Activated T-helper 9 cell treated with anti-CD3 and anti-CD28 coated beads, Interleukin-2, amount 50 U/mL, for 16 hours (primary cell): Measurements from ENCODE around the gene MARCO.

Experiments
- DNase-seq: peaks from one replicate; pipeline ENCODE4 v3.0.0-alpha.2; 2020; ENCODE audit warnings: low read depth

Gene MARCO

DNA sequence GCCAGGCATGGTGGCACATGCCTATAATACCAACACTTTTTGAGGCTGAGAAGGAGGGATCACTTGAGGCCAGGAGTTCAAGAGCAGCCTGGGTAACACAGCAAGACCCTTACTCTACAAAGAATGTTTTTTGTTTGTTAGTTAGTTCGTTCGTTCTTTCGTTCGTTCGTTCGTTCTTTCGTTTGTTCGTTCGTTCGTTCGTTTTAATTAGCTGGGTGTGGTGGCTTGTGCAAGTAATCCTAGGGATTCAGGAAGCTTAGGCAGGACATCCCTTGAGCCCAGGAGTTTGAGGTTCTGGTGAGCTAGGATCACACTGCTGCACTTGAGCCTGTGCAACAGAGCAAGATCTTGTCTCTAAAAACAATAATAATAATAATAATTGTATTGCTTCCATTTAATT, 98.7 kb downstream of the MARCO start:
- no peak for DNase-seq
